MCF 10A (cell line): ENCODE measurements around the gene ACTL8. TPM values are rescaled to one million over a fixed set of nuclear protein-coding genes. Genes with fewer than 3 reads are reported as not detected.
A peak's percentile ranks its signal among the peaks of the same experiment; 100 is the strongest.

Source experiments
- BruUV-seq: library from RNA; stranded (reverse); fragments of 400-500 nt; replicated peaks from 2 replicates; lab custom pipeline; 2021; lab: Mats Ljungman, UMichigan
- CTCF ChIA-PET: fragments of 300-600 bp; sonication (Branson Sonifier 250); formaldehyde crosslinking; extraction: SDS; loops from one replicate; lab custom pipeline; 2021; ENCODE audit warnings: antibody characterized with exemption, inconsistent platforms; lab: Yijun Ruan, JAX
- POLR2A ChIA-PET: fragments of 300-600, 350-650 bp; sonication (Branson Sonifier 250); formaldehyde crosslinking; extraction: SDS; loops from one replicate; lab custom pipeline; 2020; ENCODE audit warnings: antibody characterized with exemption, inconsistent platforms; lab: Yijun Ruan, JAX
- DNase-seq: peaks from one replicate; pipeline ENCODE4 v3.0.0-alpha.2; 2018; ENCODE audit not compliant: unreplicated experiment
- H3K27ac Mint-ChIP-seq: one replicate; pipeline ENCODE4 v1.8.0; 2022; ENCODE audit warnings: mild to moderate bottlenecking, low read depth, mixed read lengths; ENCODE audit not compliant: unreplicated experiment
- H3K27me3 Mint-ChIP-seq: one replicate; pipeline ENCODE4 v1.8.0; 2022; ENCODE audit warnings: mixed read lengths; ENCODE audit not compliant: insufficient read depth, unreplicated experiment
- H3K36me3 Mint-ChIP-seq: one replicate; pipeline ENCODE4 v1.8.0; 2022; ENCODE audit warnings: mild to moderate bottlenecking, moderate library complexity, mixed read lengths; ENCODE audit not compliant: insufficient read depth, unreplicated experiment
- H3K4me1 Mint-ChIP-seq: one replicate; pipeline ENCODE4 v1.8.0; 2022; ENCODE audit warnings: mixed read lengths; ENCODE audit not compliant: insufficient read depth, unreplicated experiment
- H3K4me3 Mint-ChIP-seq: one replicate; pipeline ENCODE4 v1.8.0; 2022; ENCODE audit warnings: mild to moderate bottlenecking, moderate library complexity, mixed read lengths; ENCODE audit not compliant: unreplicated experiment
- H3K9me3 Mint-ChIP-seq: one replicate; pipeline ENCODE4 v1.8.0; 2022; ENCODE audit warnings: mixed read lengths; ENCODE audit not compliant: unreplicated experiment
- CTCF ChIP-seq: fragments of 200-600 bp; IDR thresholded peaks from one replicate; pipeline ENCODE4 v1.8.0; 2022; ENCODE audit warnings: antibody characterized with exemption, mild to moderate bottlenecking; ENCODE audit not compliant: unreplicated experiment
- intact Hi-C: fragments of 100-400 bp; cut with micrococcal nuclease; formaldehyde crosslinking; loops from 2 replicates; pipeline ENCODE4 v1.14.1; 2022
- total RNA-seq: library from RNA; stranded (reverse); gene quantifications from 2 replicates; pipeline ENCODE4 v1.2.3, GENCODE V29; 2022

The ACTL8 gene
- total RNA-seq, 1 experiment from 2014 or later, result 0.23 TPM

GRCh38 chr1:17825273-17826164 lies 70.4 kb downstream of the ACTL8 start:
- ChIA-PET CTCF (interaction anchor here (0.5 to 0.7 kb wide), 4 partner anchors 64 to 1912 kb away, joined by 3 to 5 read pairs (median 4); no protein-coding TSS in a partner anchor), POLR2A (no interaction called here)
- BruUV-seq, result no TSS peak
- Mint-ChIP-seq H3K36me3 (no peaks in the 10 kb centered on the region), H3K27ac (no peak overlapping the region), H3K4me3 (no peak overlapping the region), H3K9me3 (no peaks in the 10 kb centered on the region), H3K27me3 (peaks cover 50% of the 10 kb centered on the region), H3K4me1 (no peaks in the 10 kb centered on the region)
- DNase-seq, result no peak
- no peak for TF ChIP-seq CTCF
- intact Hi-C loops, result loop anchor here (1.0 kb wide), 1 partner anchor 164 kb away; no protein-coding TSS in a partner anchor

- no peaks in the 10 kb centered on the region for H3K4me1 Mint-ChIP-seq
- peak; percentile 45 for TF ChIP-seq CTCF
- no peak overlapping the region for H3K27ac Mint-ChIP-seq
- H3K9me3 Mint-ChIP-seq, result no peaks in the 10 kb centered on the region
- CTCF ChIA-PET, result interaction anchor here (0.5 to 0.6 kb wide), 3 partner anchors 10 to 1911 kb away, joined by 3 to 4 read pairs (median 4); no protein-coding TSS in a partner anchor
- intact Hi-C loops, result loop anchor here (1.0 kb wide), 1 partner anchor 165 kb away; no protein-coding TSS in a partner anchor
- H3K36me3 Mint-ChIP-seq, result no peaks in the 10 kb centered on the region
- H3K27me3 Mint-ChIP-seq, result peaks cover 56% of the 10 kb centered on the region
- peak; percentile 23 for DNase-seq
- H3K4me3 Mint-ChIP-seq, result no peak overlapping the region
- no TSS peak for BruUV-seq
- POLR2A ChIA-PET, result no interaction called here
Observed at GRCh38 chr1:17826165-17826488, 71.0 kb downstream of the ACTL8 start.

- no peaks in the 10 kb centered on the region for H3K9me3 Mint-ChIP-seq
- intact Hi-C loops, result no loop called here
- no peak overlapping the region for H3K27ac Mint-ChIP-seq
- H3K4me3 Mint-ChIP-seq, result no peak overlapping the region
- no TSS peak for BruUV-seq
- no peak for DNase-seq
- H3K36me3 Mint-ChIP-seq, result no peaks in the 10 kb centered on the region
- peaks cover 60% of the 10 kb centered on the region for H3K27me3 Mint-ChIP-seq
- no peak for TF ChIP-seq CTCF
- POLR2A ChIA-PET, result no interaction called here
- H3K4me1 Mint-ChIP-seq, result no peaks in the 10 kb centered on the region
- CTCF ChIA-PET, result no interaction called here
Observed at GRCh38 chr1:17828991-17829390, 73.9 kb downstream of the ACTL8 start.

GRCh38 chr1:17829579-17829978 lies 74.4 kb downstream of the ACTL8 start:
- CTCF ChIA-PET, result no interaction called here
- H3K4me1 Mint-ChIP-seq, result no peaks in the 10 kb centered on the region
- DNase-seq, result no peak
- POLR2A ChIA-PET, result no interaction called here
- H3K36me3 Mint-ChIP-seq, result no peaks in the 10 kb centered on the region
- intact Hi-C loops, result no loop called here
- no peak for TF ChIP-seq CTCF
- no TSS peak for BruUV-seq
- H3K27me3 Mint-ChIP-seq, result peaks cover 56% of the 10 kb centered on the region
- no peaks in the 10 kb centered on the region for H3K9me3 Mint-ChIP-seq
- no peak overlapping the region for H3K27ac Mint-ChIP-seq
- no peak overlapping the region for H3K4me3 Mint-ChIP-seq
